ENCODE data around the gene GIGYF2. TPM values are rescaled to one million over a fixed set of nuclear protein-coding genes. Genes with fewer than 3 reads are reported as not detected.

Gene GIGYF2
- total and polyA plus RNA-seq, 2 of the 13 experiments (the other 11 are each of a cell fraction or from before 2014, with no cell fraction given), result 44.9 to 73.5 TPM

- TF ChIP-seq RBFOX2 (IDR thresholded peaks at IDR 0.05; ENCODE audit: low read depth, low read length), result peak; percentile 6; the same call in 1 of the 2 replicates
- peak; percentile 32; the same call in 1 of the 2 replicates for TF ChIP-seq ZNF574 (CRISPR knock-in tag; IDR thresholded peaks at IDR 0.05)
- TF ChIP-seq PATZ1 (CRISPR knock-in tag; IDR thresholded peaks at IDR 0.05), result peak; percentile 8; the same call in 1 of the 2 replicates
- peak; percentile 64; the same call in 1 of the 2 replicates for TF ChIP-seq YEATS4 (CRISPR knock-in tag; IDR thresholded peaks at IDR 0.05; ENCODE audit: borderline replicate concordance)
- no peak for TF ChIP-seq SNAI1 (CRISPR knock-in tag; IDR thresholded peaks at IDR 0.05; ENCODE audit: borderline replicate concordance)
- TF ChIP-seq ZFY (CRISPR knock-in tag; IDR thresholded peaks at IDR 0.05), result peak; percentile 32; the same call in 1 of the 2 replicates
- TF ChIP-seq SALL1 (CRISPR knock-in tag; IDR thresholded peaks at IDR 0.05), result peak; percentile 32
- 0 out of 2 replicates have a peak, but pooled peaks have one; percentile 5 for TF ChIP-seq ZNF570 (CRISPR knock-in tag; IDR thresholded peaks at IDR 0.05; ENCODE audit: borderline replicate concordance)
- TF ChIP-seq ZFP90 (CRISPR knock-in tag; IDR thresholded peaks at IDR 0.05; ENCODE audit: borderline replicate concordance), result 0 out of 2 replicates have a peak, but pooled peaks have one; percentile 65
- TF ChIP-seq KAT7 (CRISPR knock-in tag; IDR thresholded peaks at IDR 0.05; ENCODE audit: borderline replicate concordance), result 0 out of 2 replicates have a peak, but pooled peaks have one; percentile 23
- peak; percentile 56; the same call in 1 of the 2 replicates for TF ChIP-seq MXD1 (CRISPR knock-in tag; IDR thresholded peaks at IDR 0.05)
- TF ChIP-seq ZFP37 (CRISPR knock-in tag; IDR thresholded peaks at IDR 0.05; ENCODE audit: borderline replicate concordance), result peak; percentile 48; the same call in 1 of the 2 replicates
- TF ChIP-seq ZBTB14 (CRISPR knock-in tag; IDR thresholded peaks at IDR 0.05), result 0 out of 2 replicates have a peak, but pooled peaks have one; percentile 14
- TF ChIP-seq ZNF83 (CRISPR knock-in tag; IDR thresholded peaks at IDR 0.05; ENCODE audit: borderline replicate concordance), result no peak
- peak; percentile 15 for TF ChIP-seq TEAD3 (CRISPR knock-in tag; optimal IDR thresholded peaks at IDR 0.05; ENCODE audit: borderline replicate concordance)
- TF ChIP-seq HNRNPL (IDR thresholded peaks at IDR 0.05; ENCODE audit: low read depth, low read length), result peak; percentile 62; the same call in 1 of the 2 replicates
- no peak for TF ChIP-seq TRIM22 (IDR thresholded peaks at IDR 0.05)
- peak; percentile 13; the same call in 1 of the 2 replicates for TF ChIP-seq KLF13 (CRISPR knock-in tag; IDR thresholded peaks at IDR 0.05)
- TF ChIP-seq RFXAP (CRISPR knock-in tag; IDR thresholded peaks at IDR 0.05; ENCODE audit: borderline replicate concordance), result 0 out of 2 replicates have a peak, but pooled peaks have one; percentile 61
- TF ChIP-seq PHF5A (CRISPR knock-in tag; IDR thresholded peaks at IDR 0.05; ENCODE audit: low read depth, unreplicated experiment), result no peak
These were observed 173.7 kb downstream of the GIGYF2 start (continued) for GRCh38 chr2:232870766-232871371.
